Spinal cord (tissue), 10 donors: ENCODE results near the gene CHST3. TPM values are rescaled to one million over a fixed set of nuclear protein-coding genes. Genes with fewer than 3 reads are reported as not detected.
"Not testable (repeated sequence)": the region's sequence is repeated elsewhere in the genome, so short reads cannot be mapped to it uniquely, and the experiment has no call there.

Experiments used
- DNase-seq, 6 donors: peaks; one replicate each; pipeline versions ENCODE4 v3.0.0 to v3.0.0-alpha.2; 2013 to 2015; ENCODE audit warnings: low spot score in 6 of 6, low read depth in 4 of 6
- H3K27ac ChIP-seq: one replicate; pipeline ENCODE4 v1.5.1; 2013; ENCODE audit warnings: low read depth, low read length, control low read depth
- H3K27me3 ChIP-seq: one replicate; pipeline ENCODE4 v1.6.1; 2013; ENCODE audit warnings: low read length; ENCODE audit not compliant: control insufficient read depth, insufficient read depth
- H3K36me3 ChIP-seq: one replicate; pipeline ENCODE4 v1.6.1; 2013; ENCODE audit warnings: low read length; ENCODE audit not compliant: control insufficient read depth, insufficient read depth
- H3K4me1 ChIP-seq: one replicate; pipeline ENCODE4 v1.6.1; 2013; ENCODE audit warnings: low read length; ENCODE audit not compliant: control insufficient read depth, insufficient read depth
- H3K4me3 ChIP-seq: one replicate; pipeline ENCODE4 v1.5.1; 2013; ENCODE audit warnings: low read depth, low read length, control low read depth
- H3K9me3 ChIP-seq: one replicate; pipeline ENCODE4 v1.6.1; 2013; ENCODE audit warnings: low read length; ENCODE audit not compliant: control insufficient read depth, insufficient read depth
- WGBS: methylation state at CpG from one replicate; pipeline ENCODE4 v1.1.5; 2013; ENCODE audit warnings: missing lambda C conversion rate; ENCODE audit not compliant: insufficient coverage; 5-methylcytosine and 5-hydroxymethylcytosine counted together
- polyA plus RNA-seq, 2 donors: library from polyadenylated mRNA; unstranded; fragments of 120-200 nt; gene quantifications; one replicate each; pipeline ENCODE4 v1.2.1, GENCODE V29; 2013; ENCODE audit not compliant: insufficient read length in 2 of 2
- total RNA-seq, 2 donors: library from RNA; depleted of rRNA in 1 of 2; stranded (reverse); fragments of 120-200 nt in 1 of 2; fragments of >200 nt in 1 of 2; gene quantifications; one replicate each; pipeline versions ENCODE4 v1.2.3 to v1.2.4, GENCODE V29; 2013 to 2014
- donor health status: healthy.

Gene CHST3
- total and polyA plus RNA-seq, 4 donors: 28.4 to 34.2 (median 31.3) TPM

DNA sequence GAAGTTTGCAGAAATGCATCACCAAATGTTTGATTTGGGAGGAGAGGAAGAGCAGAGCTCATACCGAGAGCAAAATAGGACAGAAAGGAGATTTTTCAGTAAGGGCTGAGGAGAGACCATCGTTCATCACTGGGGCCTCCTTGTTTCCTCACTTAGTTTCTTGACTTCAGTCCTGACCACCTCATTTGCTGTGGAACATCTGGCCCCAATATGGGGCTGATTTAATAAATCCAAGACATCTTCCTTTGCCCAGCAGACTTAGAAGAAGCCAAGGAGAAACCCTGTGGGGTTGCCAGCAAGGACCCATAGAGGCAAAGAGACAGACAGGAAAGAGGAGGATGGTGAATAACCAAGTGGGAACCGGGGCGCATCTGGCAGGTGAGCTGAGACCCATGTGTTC lies 60.4 kb downstream of the CHST3 start:
- peaks cover 19% of the 10 kb centered on the region for H3K4me1 ChIP-seq
- WGBS: 78% methylated on average over 2 of the region's 4 CpGs
- H3K36me3 ChIP-seq: no peaks in the 10 kb centered on the region
- H3K4me3 ChIP-seq: no peak overlapping the region
- H3K9me3 ChIP-seq: no peaks in the 10 kb centered on the region
- no peak for DNase-seq
- no peaks in the 10 kb centered on the region for H3K27me3 ChIP-seq
- peak overlapping the region; percentile 29 for H3K27ac ChIP-seq

DNA sequence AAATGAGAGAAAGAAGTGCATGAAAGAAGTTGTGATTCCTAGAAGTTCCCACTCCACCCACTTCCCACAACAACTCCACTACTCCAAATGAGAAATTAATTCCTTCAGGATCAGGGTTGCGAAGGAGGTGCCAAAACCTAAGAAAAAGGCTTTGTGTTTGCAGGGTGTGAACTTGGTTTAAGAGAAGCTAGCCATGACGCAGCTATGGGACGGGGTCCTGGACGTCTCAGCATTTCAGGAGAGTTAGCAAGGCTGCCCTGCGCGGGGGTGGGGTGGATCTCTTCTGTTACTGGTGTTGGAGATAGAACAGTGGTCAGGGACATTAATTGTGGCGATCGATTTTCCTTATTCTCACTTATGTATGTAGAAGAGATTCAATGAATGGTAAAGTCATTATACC lies 61.2 kb downstream of the CHST3 start:
- no peak overlapping the region for H3K4me3 ChIP-seq
- no peak for DNase-seq
- H3K36me3 ChIP-seq: no peaks in the 10 kb centered on the region
- H3K9me3 ChIP-seq: no peaks in the 10 kb centered on the region
- H3K27ac ChIP-seq: no peak overlapping the region
- WGBS: 62% methylated on average over 3 of the region's 8 CpGs
- peaks cover 16% of the 10 kb centered on the region for H3K4me1 ChIP-seq
- H3K27me3 ChIP-seq: no peaks in the 10 kb centered on the region

DNA sequence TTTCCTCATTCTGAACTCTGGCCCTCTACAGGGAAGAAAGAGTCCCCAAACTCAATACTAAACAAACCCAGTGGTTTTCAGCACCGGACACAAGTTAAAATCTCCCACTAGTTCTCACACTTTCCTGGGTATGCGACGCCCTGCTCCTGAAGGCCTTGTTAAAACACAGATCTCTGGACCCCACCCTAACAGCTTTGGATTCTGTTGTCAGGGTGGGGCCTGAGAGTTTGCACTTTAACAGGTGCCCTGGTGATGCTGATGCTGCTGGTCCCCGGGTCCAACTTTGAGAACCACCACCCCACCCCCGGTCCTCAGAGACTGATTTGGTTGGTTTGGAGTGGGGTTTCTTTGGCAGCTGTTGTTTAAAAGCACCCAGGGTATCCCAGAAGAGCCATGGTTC lies 61.6 kb downstream of the CHST3 start:
- Histone ChIP-seq H3K27ac (peak overlapping the region; percentile 26), H3K4me1 (peaks cover 18% of the 10 kb centered on the region), H3K36me3 (no peaks in the 10 kb centered on the region), H3K9me3 (no peaks in the 10 kb centered on the region), H3K27me3 (no peaks in the 10 kb centered on the region), H3K4me3 (no peak overlapping the region)
- no peak for DNase-seq
- WGBS: 94% methylated on average over 2 of the region's 5 CpGs

DNA sequence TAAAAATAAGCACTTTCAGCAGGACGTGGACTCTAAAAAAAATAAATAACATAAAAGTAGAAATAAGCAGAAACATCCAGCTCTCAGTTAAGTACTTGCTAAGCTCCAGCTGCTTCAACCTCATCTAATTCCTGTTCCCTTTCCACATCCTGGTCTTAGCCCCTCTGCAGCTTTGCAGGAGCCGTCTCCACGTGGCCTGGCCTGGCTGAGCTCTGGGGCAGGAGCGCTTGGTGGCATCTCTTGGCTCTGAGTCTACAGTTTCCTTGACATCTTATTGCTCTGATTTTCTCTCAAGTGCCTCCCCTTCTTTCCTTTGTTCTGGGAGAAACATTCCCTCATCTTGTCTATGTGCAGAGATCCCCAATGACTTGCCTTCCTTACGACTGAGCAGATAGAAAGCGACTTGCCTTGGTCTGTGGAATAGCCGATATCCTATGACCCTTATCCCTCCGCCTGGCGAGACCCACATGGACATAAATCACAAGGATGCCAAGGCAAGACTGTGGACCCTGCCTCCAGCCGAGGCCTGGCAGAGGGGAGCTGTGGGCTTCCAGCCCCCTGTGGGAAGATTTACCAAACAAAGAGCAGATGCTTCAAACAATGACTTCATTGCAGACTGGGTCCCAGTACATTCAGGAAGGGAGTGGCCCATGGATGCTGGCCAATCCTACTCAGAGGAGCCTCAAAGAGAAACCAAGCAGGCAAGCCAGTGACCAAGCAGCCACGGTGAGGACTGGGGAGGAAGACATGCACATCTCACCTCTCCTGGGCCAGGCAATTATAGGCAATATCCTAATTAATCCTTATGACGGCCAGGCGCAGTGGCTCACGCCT lies 62.3 kb downstream of the CHST3 start:
- H3K4me1 ChIP-seq: peaks cover 23% of the 10 kb centered on the region
- 64% methylated on average over 11 of the region's 14 CpGs for WGBS
- H3K27me3 ChIP-seq: no peaks in the 10 kb centered on the region
- peak in 1 of 6 donors; percentile 50 for DNase-seq
- H3K4me3 ChIP-seq: no peak overlapping the region
- no peaks in the 10 kb centered on the region for H3K9me3 ChIP-seq
- peak overlapping the region; percentile 26 for H3K27ac ChIP-seq
- H3K36me3 ChIP-seq: no peaks in the 10 kb centered on the region

DNA sequence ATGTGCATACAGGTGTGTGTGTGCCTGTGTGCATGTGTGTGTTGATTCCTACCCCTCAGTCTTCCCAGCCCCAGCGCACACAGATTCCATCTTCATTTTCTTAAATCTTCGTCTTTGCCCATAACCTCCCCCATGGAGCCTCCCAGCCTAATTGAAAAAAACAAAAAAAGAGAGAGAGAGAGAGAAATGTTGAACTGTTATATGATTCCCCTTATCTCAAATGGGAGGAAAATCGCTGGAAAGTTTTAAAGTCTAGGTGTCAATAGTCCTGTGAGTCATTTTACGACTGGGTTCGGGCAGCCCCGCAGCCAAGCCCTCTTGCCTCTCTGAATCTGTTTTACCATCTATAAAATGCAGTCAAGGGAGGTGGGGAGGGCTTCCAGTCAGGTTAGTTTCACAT lies 63.3 kb downstream of the CHST3 start:
- H3K9me3 ChIP-seq: no peaks in the 10 kb centered on the region
- WGBS: no CpG with 5 or more reads among the region's 6 CpGs
- no peak for DNase-seq

DNA sequence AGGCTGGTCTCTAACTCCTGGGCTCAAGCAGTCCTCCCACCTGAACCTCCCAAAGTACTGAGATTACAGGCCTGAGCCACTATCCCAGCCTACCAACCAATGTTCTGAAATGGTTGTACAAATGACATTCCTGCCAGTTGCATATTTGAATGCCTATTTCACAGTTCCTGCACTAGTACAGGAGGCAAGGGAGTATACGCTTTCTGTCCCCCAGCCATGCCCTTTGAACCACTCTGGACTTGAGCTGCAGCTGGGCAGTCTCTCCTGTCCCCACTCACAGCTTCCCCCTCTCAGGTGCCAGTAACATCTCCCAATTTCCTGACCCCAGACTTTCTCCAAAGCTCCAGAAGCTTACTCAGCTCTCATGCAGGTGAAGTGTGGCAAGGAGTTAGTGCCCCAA lies 65.2 kb downstream of the CHST3 start:
- H3K9me3 ChIP-seq: no peaks in the 10 kb centered on the region
- no peak overlapping the region for H3K4me3 ChIP-seq
- 91% methylated on average over 1 of the region's 1 CpG for WGBS
- H3K36me3 ChIP-seq: no peaks in the 10 kb centered on the region
- no peaks in the 10 kb centered on the region for H3K27me3 ChIP-seq
- no peak for DNase-seq
- peaks cover 30% of the 10 kb centered on the region for H3K4me1 ChIP-seq
- no peak overlapping the region for H3K27ac ChIP-seq

More for the DNA sequence above, 63.3 kb downstream of the CHST3 start:
- peaks cover 23% of the 10 kb centered on the region for H3K4me1 ChIP-seq
- H3K4me3 ChIP-seq: no peak overlapping the region
- H3K27ac ChIP-seq: no peak overlapping the region
- no peaks in the 10 kb centered on the region for H3K36me3 ChIP-seq
- no peaks in the 10 kb centered on the region for H3K27me3 ChIP-seq

DNA sequence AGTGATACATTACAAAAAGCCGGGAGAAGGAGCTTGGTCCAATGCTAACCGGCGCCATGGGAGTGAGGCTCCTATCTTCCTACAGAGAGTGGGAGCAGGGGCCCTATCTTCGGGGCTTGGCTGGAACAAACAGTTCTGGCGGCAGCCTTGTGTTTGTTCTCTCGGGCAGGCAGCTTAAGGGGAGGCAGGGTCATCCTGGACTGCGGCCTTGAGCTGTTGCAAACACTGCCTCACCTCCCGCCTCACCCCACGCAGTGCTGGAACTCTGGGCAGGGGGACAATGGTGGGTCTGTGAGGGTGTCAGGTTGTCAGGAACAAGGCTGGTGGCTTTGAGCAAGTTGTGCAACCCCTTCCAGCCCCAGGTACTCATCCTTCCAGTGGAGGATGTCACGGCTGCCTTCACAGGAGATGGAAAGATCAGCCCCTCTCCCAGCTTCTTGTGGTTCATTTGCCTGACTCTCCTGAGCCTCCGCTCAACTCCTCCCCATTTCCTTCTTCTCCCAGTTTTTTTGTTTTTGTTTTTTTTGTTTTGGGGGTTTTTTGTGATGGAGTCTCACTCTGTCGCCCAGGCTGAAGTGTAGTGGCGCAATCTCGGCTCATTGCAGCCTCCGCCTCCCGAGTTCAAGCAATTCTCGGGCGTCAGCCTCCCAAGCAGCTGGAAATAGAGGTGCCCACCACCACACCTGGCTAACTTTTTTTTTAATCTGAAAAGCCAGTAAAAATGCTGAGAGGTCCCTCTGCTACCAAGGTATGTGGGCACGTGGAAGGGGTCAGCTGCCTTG lies 66.8 kb downstream of the CHST3 start:
- no peak overlapping the region for H3K27ac ChIP-seq
- H3K4me3 ChIP-seq: no peak overlapping the region
- no peaks in the 10 kb centered on the region for H3K36me3 ChIP-seq
- H3K4me1 ChIP-seq: peaks cover 36% of the 10 kb centered on the region
- H3K9me3 ChIP-seq: no peaks in the 10 kb centered on the region
- 74% methylated on average over 14 of the region's 19 CpGs for WGBS
- no peak for DNase-seq
- no peaks in the 10 kb centered on the region for H3K27me3 ChIP-seq

DNA sequence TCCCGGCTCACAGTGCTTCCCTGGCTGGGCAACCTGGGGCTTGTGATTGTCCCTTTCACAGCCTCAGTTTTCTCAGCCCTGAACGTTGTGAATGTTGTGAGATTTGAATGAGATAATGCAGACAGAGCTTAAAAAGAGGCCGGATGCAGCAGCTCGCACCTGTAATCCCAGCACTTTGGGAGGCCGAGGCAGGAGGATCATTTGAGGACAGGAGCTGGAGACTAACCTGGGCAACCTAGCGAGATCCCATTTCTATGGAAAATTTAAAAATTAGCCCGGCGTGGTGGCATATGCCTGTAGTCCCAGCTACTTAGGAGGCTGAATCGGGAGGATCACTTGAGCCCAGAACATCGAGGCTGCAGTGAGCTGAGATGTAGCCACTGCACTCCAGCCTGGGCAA lies 67.5 kb downstream of the CHST3 start:
- H3K9me3 ChIP-seq: no peaks in the 10 kb centered on the region
- WGBS: 92% methylated on average over 10 of the region's 10 CpGs
- no peaks in the 10 kb centered on the region for H3K27me3 ChIP-seq
- H3K4me3 ChIP-seq: no peak overlapping the region
- H3K27ac ChIP-seq: no peak overlapping the region
- no peaks in the 10 kb centered on the region for H3K36me3 ChIP-seq
- H3K4me1 ChIP-seq: peaks cover 31% of the 10 kb centered on the region
- no peak for DNase-seq

DNA sequence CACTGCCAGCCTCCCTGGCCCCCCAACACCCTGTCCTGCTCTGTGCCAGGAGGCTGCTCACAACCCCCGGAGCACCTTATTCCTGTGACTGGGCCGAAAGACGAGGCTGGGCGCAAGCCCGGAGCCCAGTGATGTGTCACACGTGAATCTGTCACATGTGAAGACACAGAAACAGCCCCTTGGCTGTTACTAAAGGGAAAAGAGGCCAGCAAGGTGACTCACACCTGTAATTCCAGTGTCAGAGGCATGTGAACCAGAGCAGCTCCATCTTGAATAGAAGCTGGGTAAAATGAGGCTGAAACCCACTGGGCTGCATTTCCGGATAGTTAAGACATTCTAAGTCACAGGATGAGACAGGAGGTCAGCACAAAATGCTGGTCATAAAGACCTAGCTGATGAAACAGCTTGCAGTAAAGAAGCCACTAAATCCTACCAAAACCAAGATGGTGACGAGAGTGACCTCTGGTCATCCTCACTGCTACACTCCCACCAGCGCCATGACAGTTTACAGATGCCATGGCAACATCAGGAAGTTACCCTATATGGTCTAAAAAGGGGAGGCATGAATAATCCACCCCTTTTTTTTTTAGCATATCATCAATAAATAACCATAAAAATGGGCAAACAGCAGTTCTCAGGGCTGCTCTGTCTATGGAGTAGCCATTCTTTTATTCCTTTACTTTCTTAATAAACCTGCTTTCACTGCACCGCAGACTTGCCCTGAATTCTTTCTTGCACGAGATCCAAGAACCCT lies 68.4 kb downstream of the CHST3 start:
- not testable (repeated sequence) for H3K27ac ChIP-seq, H3K36me3 ChIP-seq, H3K9me3 ChIP-seq, H3K4me3 ChIP-seq, H3K27me3 ChIP-seq, DNase-seq
- peaks cover 35% of the 10 kb centered on the region for H3K4me1 ChIP-seq
- 95% methylated on average over 7 of the region's 11 CpGs for WGBS
